ENCODE measurements around the gene LYPD6B.

DNA sequence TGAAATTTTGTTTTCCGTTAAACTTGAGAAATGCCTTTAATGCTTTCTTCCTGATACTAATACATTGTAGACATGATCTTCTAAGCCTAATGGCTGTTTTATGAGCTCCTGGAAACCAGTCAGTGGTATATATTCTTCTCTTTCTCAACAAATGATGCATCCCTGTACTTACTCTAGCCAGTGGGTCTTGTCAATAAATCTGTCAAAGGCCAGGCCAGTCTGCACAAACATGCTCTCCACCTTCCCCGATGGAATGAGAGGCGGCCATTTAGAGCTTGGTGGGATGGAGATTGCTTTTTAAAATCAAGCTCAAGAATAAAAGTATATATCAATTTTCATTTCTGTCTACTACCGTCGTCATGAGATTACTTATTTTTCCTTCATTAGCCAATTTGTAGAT is 140.1 kb downstream of the LYPD6B start:
- TF ChIP-seq, protein P1, sequence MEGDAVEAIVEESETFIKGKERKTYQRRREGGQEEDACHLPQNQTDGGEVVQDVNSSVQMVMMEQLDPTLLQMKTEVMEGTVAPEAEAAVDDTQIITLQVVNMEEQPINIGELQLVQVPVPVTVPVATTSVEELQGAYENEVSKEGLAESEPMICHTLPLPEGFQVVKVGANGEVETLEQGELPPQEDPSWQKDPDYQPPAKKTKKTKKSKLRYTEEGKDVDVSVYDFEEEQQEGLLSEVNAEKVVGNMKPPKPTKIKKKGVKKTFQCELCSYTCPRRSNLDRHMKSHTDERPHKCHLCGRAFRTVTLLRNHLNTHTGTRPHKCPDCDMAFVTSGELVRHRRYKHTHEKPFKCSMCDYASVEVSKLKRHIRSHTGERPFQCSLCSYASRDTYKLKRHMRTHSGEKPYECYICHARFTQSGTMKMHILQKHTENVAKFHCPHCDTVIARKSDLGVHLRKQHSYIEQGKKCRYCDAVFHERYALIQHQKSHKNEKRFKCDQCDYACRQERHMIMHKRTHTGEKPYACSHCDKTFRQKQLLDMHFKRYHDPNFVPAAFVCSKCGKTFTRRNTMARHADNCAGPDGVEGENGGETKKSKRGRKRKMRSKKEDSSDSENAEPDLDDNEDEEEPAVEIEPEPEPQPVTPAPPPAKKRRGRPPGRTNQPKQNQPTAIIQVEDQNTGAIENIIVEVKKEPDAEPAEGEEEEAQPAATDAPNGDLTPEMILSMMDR (conservative IDR thresholded peaks at IDR 0.05; ENCODE audit: low read depth, low read length), result no peak
- no peak for TF ChIP-seq EZH2 (IDR thresholded peaks at IDR 0.05; ENCODE audit: borderline replicate concordance, low read depth, low read length, poor library complexity, severe bottlenecking)

All from A673 (cell line).